SU-DHL-6 (cell line): Measurements from ENCODE around the gene ARFGEF3.

Experiments
- H2AFZ ChIP-seq: fragments of 200-600 bp; sonication (generic); 2 replicates; pipeline ENCODE4 v1.6.1; 2014; ENCODE audit warnings: low read depth, mild to moderate bottlenecking, moderate library complexity, mixed read lengths, antibody characterized with exemption, low read length; ENCODE audit not compliant: severe bottlenecking
- H3F3A ChIP-seq: fragments of 200-600 bp; shearing (Covaris generic); 2 replicates; pipeline ENCODE4 v1.6.0; 2016; ENCODE audit warnings: antibody characterized with exemption, mild to moderate bottlenecking; ENCODE audit not compliant: insufficient read depth
- H3K27ac ChIP-seq: fragments of 200-600 bp; sonication (generic); 2 replicates; pipeline ENCODE4 v1.5.1; 2016; ENCODE audit warnings: low read depth, mild to moderate bottlenecking, low read length, moderate library complexity, mixed read lengths
- H3K27me3 ChIP-seq: fragments of 200-600 bp; sonication (generic), shearing (Covaris generic); 2 replicates; pipeline ENCODE4 v1.6.0; 2014; ENCODE audit warnings: mild to moderate bottlenecking, low read length
- H3K36me3 ChIP-seq: fragments of 200-600 bp; sonication (generic); 2 replicates; pipeline ENCODE4 v1.6.1; 2014; ENCODE audit warnings: mild to moderate bottlenecking, low read length, mixed read lengths
- H3K4me2 ChIP-seq: fragments of 300-600, 200-600 bp; shearing (Covaris generic), sonication (generic); 2 replicates; pipeline ENCODE4 v1.6.0; 2014; ENCODE audit warnings: low read length, low read depth, mild to moderate bottlenecking; ENCODE audit not compliant: poor library complexity, severe bottlenecking
- H3K4me3 ChIP-seq: fragments of 200-600 bp; sonication (generic); 2 replicates; pipeline ENCODE4 v1.5.1; 2014; ENCODE audit warnings: antibody characterized with exemption, low read length, mild to moderate bottlenecking, mixed read lengths; ENCODE audit not compliant: insufficient read depth, poor library complexity, severe bottlenecking
- H3K79me2 ChIP-seq: fragments of 200-600 bp; sonication (generic); 2 replicates; pipeline ENCODE4 v1.6.1; 2014; ENCODE audit warnings: mild to moderate bottlenecking, low read length, moderate library complexity; ENCODE audit not compliant: insufficient read depth
- H3K9ac ChIP-seq: fragments of 200-600 bp; sonication (generic); 2 replicates; pipeline ENCODE4 v1.7.0; 2014; ENCODE audit warnings: mild to moderate bottlenecking, low read length
- H3K9me2 ChIP-seq: fragments of 200-600 bp; sonication (generic); replicated peaks from 2 replicates; pipeline ENCODE4 v1.6.1; 2014; ENCODE audit warnings: low read length; ENCODE audit not compliant: insufficient read depth
- H3K9me3 ChIP-seq: fragments of 200-600 bp; sonication (generic); 2 replicates; pipeline ENCODE4 v1.6.1; 2014; ENCODE audit warnings: low read length, mixed read lengths; ENCODE audit not compliant: insufficient read depth
- H4K20me1 ChIP-seq: fragments of 200-600 bp; sonication (generic); 2 replicates; pipeline ENCODE4 v1.6.1; 2014; ENCODE audit warnings: low read depth, mild to moderate bottlenecking, antibody characterized with exemption, low read length, moderate library complexity, mixed read lengths
- CTCF ChIP-seq: fragments of 200-600 bp; sonication (generic); IDR thresholded peaks from one replicate; pipeline ENCODE4 v1.5.1; 2017; ENCODE audit warnings: antibody characterized with exemption, mild to moderate bottlenecking, low read length, moderate library complexity; ENCODE audit not compliant: insufficient read depth, poor library complexity, severe bottlenecking
- EZH2phosphoT487 ChIP-seq: fragments of 200-600 bp; sonication (generic), shearing (Covaris generic); conservative IDR thresholded peaks from 2 replicates; pipeline ENCODE4 v1.6.1; 2018; ENCODE audit warnings: mild to moderate bottlenecking, antibody characterized with exemption, low read length, moderate library complexity, mixed read lengths

Gene ARFGEF3

DNA sequence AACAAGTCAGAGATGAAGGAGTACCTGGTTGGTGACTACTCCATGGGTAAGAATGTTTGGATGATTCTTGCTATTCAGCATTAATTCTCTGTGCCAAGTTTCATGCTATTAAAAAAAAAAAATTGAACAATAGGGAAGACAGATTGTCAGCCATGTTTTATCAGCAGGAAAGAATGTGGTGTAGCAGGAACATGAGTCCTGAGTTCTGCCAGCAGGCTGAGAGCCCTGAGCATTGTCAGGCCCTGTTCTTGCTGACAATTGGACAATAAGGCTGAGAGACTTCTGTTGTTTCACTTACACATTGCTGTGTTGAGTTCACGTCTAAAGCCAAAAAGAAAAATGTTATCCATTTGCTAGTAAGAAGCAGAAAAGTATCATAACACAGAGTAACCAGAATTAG, 145.6 kb downstream of the ARFGEF3 start:
- H3K9me2 ChIP-seq = no peaks in the 10 kb centered on the region
- H2AFZ ChIP-seq = no peak overlapping the region
- no peaks in the 10 kb centered on the region for H3K27me3 ChIP-seq
- H3K4me2 ChIP-seq = no peak overlapping the region
- H3K27ac ChIP-seq = no peak overlapping the region
- TF ChIP-seq CTCF = no peak
- no peak for TF ChIP-seq EZH2phosphoT487
- H3F3A ChIP-seq = no peaks in the 10 kb centered on the region
- H3K36me3 ChIP-seq = no peaks in the 10 kb centered on the region
- H3K9me3 ChIP-seq = no peaks in the 10 kb centered on the region
- H3K9ac ChIP-seq = no peak overlapping the region
- no peak overlapping the region for H3K4me3 ChIP-seq
- no peaks in the 10 kb centered on the region for H3K79me2 ChIP-seq
- H4K20me1 ChIP-seq = no peaks in the 10 kb centered on the region

- Histone ChIP-seq H4K20me1 (no peaks in the 10 kb centered on the region), H3K27ac (no peak overlapping the region), H3K9me3 (no peaks in the 10 kb centered on the region), H3K9me2 (no peaks in the 10 kb centered on the region), H3K27me3 (no peaks in the 10 kb centered on the region), H3K36me3 (no peaks in the 10 kb centered on the region), H3K4me3 (no peak overlapping the region), H3F3A (no peaks in the 10 kb centered on the region), H3K9ac (no peak overlapping the region), H2AFZ (no peak overlapping the region), H3K79me2 (no peaks in the 10 kb centered on the region), H3K4me2 (no peak overlapping the region)
- TF ChIP-seq EZH2phosphoT487 = no peak
- TF ChIP-seq CTCF = no peak
Observed at GRCh38 chr6:138307816-138308730, 146.3 kb downstream of the ARFGEF3 start.

DNA sequence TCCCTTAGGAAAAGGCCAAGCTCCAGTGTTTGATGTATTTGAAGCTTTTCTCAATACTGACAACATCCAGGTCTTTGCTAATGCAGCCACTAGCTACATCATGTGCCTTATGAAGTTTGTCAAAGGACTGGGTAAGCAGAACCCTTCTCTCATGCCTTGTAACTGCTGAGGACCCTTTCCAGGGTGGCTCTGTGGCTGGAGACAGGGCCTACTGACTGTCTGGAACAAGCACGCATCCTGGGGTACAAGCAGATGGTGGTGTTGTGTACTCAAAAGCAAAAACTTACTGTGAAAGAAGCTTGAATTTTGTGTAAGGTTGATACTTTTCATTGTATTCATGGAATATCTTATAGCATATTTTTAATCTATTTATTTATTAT, 147.0 kb downstream of the ARFGEF3 start:
- H3K4me2 ChIP-seq = no peak overlapping the region
- no peaks in the 10 kb centered on the region for H3K9me2 ChIP-seq
- H3K4me3 ChIP-seq = no peak overlapping the region
- H2AFZ ChIP-seq = no peak overlapping the region
- H4K20me1 ChIP-seq = no peaks in the 10 kb centered on the region
- H3K36me3 ChIP-seq = no peaks in the 10 kb centered on the region
- no peaks in the 10 kb centered on the region for H3K9me3 ChIP-seq
- H3K27ac ChIP-seq = no peak overlapping the region
- TF ChIP-seq CTCF (no peak), EZH2phosphoT487 (no peak)
- no peak overlapping the region for H3K9ac ChIP-seq
- H3K27me3 ChIP-seq = no peaks in the 10 kb centered on the region
- H3K79me2 ChIP-seq = no peaks in the 10 kb centered on the region
- H3F3A ChIP-seq = no peaks in the 10 kb centered on the region
